Measurements from ENCODE around the gene CCDC43.

- no peak for TF ChIP-seq TOX (CRISPR knock-in tag; IDR thresholded peaks at IDR 0.05; ENCODE audit: borderline replicate concordance)
- no peak for TF ChIP-seq PATZ1 (CRISPR knock-in tag; IDR thresholded peaks at IDR 0.05; ENCODE audit: borderline replicate concordance)
- TF ChIP-seq PPARA (CRISPR knock-in tag; IDR thresholded peaks at IDR 0.05; ENCODE audit: borderline replicate concordance) = no peak
- no peak for TF ChIP-seq GLIS3 (CRISPR knock-in tag; IDR thresholded peaks at IDR 0.05)
- TF ChIP-seq OSR1 (CRISPR knock-in tag; IDR thresholded peaks at IDR 0.05) = no peak
- TF ChIP-seq TSHZ2 (CRISPR knock-in tag; IDR thresholded peaks at IDR 0.05) = no peak
These were observed 55.6 kb downstream of the CCDC43 start for GRCh38 chr17:44633998-44634397.
